ENCODE results near the gene GPR183.

- TF ChIP-seq TAF1 (IDR thresholded peaks at IDR 0.05; ENCODE audit: borderline replicate concordance, low read depth, low read length): no peak
- no peak for TF ChIP-seq POLR2AphosphoS5 (IDR thresholded peaks at IDR 0.05; ENCODE audit: low read depth, low read length)
- TF ChIP-seq POLR2A (IDR thresholded peaks at IDR 0.05; ENCODE audit: low read depth, low read length): no peak
Observed at GRCh38 chr13:99290894-99291293, 16.3 kb downstream of the GPR183 start.

Measured in GM12892 (cell line).